HEK293 (cell line): ENCODE results near the gene PRLR.

Source experiments
- CTCF ChIP-seq: fragments of 450-650 bp; formaldehyde crosslinking; IDR thresholded peaks from 2 replicates; pipeline ENCODE4 v1.5.1; 2016; ENCODE audit warnings: missing biosample characterization, missing genetic modification characterization
- GLIS1 ChIP-seq: fragments of 450-650 bp; formaldehyde crosslinking; IDR thresholded peaks from 2 replicates; pipeline ENCODE4 v1.5.1; 2016; ENCODE audit warnings: missing biosample characterization, missing genetic modification characterization
- HOXA7 ChIP-seq: sonication (generic); formaldehyde crosslinking; IDR thresholded peaks from 2 replicates; pipeline ENCODE4 v1.8.1; 2022; ENCODE audit warnings: missing genetic modification reagents, borderline replicate concordance
- KLF9 ChIP-seq: fragments of 450-650 bp; formaldehyde crosslinking; IDR thresholded peaks from 2 replicates; pipeline ENCODE4 v1.5.1; 2016; ENCODE audit warnings: missing biosample characterization, missing genetic modification characterization, low read depth
- SCRT1 ChIP-seq: fragments of 450-650 bp; formaldehyde crosslinking; IDR thresholded peaks from 2 replicates; pipeline ENCODE4 v1.5.1; 2016; ENCODE audit warnings: missing biosample characterization, missing genetic modification characterization, borderline replicate concordance
- TRIM28 ChIP-seq: IDR thresholded peaks from 2 replicates; pipeline ENCODE4 v1.6.1; 2011; ENCODE audit warnings: low read length, control low read depth, borderline replicate concordance
- ZFP37 ChIP-seq: fragments of 450-650 bp; formaldehyde crosslinking; IDR thresholded peaks from 2 replicates; pipeline ENCODE4 v1.5.1; 2016; ENCODE audit warnings: missing biosample characterization, missing genetic modification characterization
- ZNF140 ChIP-seq: fragments of 450-650 bp; formaldehyde crosslinking; IDR thresholded peaks from 2 replicates; pipeline ENCODE4 v1.5.1; 2016; ENCODE audit warnings: missing biosample characterization, missing genetic modification characterization
- ZNF16 ChIP-seq: fragments of 450-650 bp; formaldehyde crosslinking; IDR thresholded peaks from 2 replicates; pipeline ENCODE4 v1.5.1; 2016; ENCODE audit warnings: low read depth, missing biosample characterization, missing genetic modification characterization
- ZNF18 ChIP-seq: fragments of 450-650 bp; formaldehyde crosslinking; IDR thresholded peaks from 2 replicates; pipeline ENCODE4 v1.5.1; 2016; ENCODE audit warnings: missing biosample characterization, missing genetic modification characterization
- ZNF19 ChIP-seq: fragments of 450-650 bp; formaldehyde crosslinking; IDR thresholded peaks from 2 replicates; pipeline ENCODE4; 2016; ENCODE audit warnings: missing biosample characterization, missing genetic modification characterization, low read depth
- ZNF202 ChIP-seq: fragments of 450-650 bp; formaldehyde crosslinking; IDR thresholded peaks from 2 replicates; pipeline ENCODE4 v1.5.1; 2016; ENCODE audit warnings: missing biosample characterization, missing genetic modification characterization, borderline replicate concordance
- ZNF23 ChIP-seq: fragments of 450-650 bp; formaldehyde crosslinking; IDR thresholded peaks from 2 replicates; pipeline ENCODE4 v1.5.1; 2016; ENCODE audit warnings: missing biosample characterization, missing genetic modification characterization, borderline replicate concordance
- ZNF266 ChIP-seq: fragments of 450-650 bp; formaldehyde crosslinking; IDR thresholded peaks from 2 replicates; pipeline ENCODE4 v1.5.1; 2016; ENCODE audit warnings: missing biosample characterization, missing genetic modification characterization, low read depth
- ZNF292 ChIP-seq: fragments of 450-650 bp; formaldehyde crosslinking; IDR thresholded peaks from 2 replicates; pipeline ENCODE4 v1.5.1; 2016; ENCODE audit warnings: low read depth, missing biosample characterization, missing genetic modification characterization, borderline replicate concordance
- ZNF311 ChIP-seq: fragments of 450-650 bp; formaldehyde crosslinking; IDR thresholded peaks from 2 replicates; pipeline ENCODE4 v1.5.1; 2017; ENCODE audit warnings: missing biosample characterization, missing genetic modification characterization, borderline replicate concordance
- ZNF335 ChIP-seq: fragments of 450-650 bp; formaldehyde crosslinking; conservative IDR thresholded peaks from 2 replicates; pipeline ENCODE4 v1.5.1; 2016; ENCODE audit warnings: missing biosample characterization, missing genetic modification characterization
- ZNF394 ChIP-seq: fragments of 450-650 bp; formaldehyde crosslinking; IDR thresholded peaks from 2 replicates; pipeline ENCODE4 v1.5.1; 2016; ENCODE audit warnings: missing biosample characterization, missing genetic modification characterization, mild to moderate bottlenecking, moderate library complexity, borderline replicate concordance
- ZNF426 ChIP-seq: fragments of 450-650 bp; formaldehyde crosslinking; IDR thresholded peaks from 2 replicates; pipeline ENCODE4 v1.5.1; 2017; ENCODE audit warnings: missing biosample characterization, missing genetic modification characterization, mild to moderate bottlenecking, inconsistent platforms, moderate library complexity
- ZNF433 ChIP-seq: fragments of 450-650 bp; formaldehyde crosslinking; IDR thresholded peaks from 2 replicates; pipeline ENCODE4 v1.5.1; 2016; ENCODE audit warnings: missing biosample characterization, missing genetic modification characterization, low read depth
- ZNF518A ChIP-seq: fragments of 450-650 bp; formaldehyde crosslinking; conservative IDR thresholded peaks from 2 replicates; pipeline ENCODE4 v1.5.1; 2016; ENCODE audit warnings: low read depth, missing biosample characterization, missing genetic modification characterization
- ZNF555 ChIP-seq: fragments of 450-650 bp; formaldehyde crosslinking; conservative IDR thresholded peaks from 2 replicates; pipeline ENCODE4 v1.5.1; 2017; ENCODE audit warnings: missing biosample characterization, mild to moderate bottlenecking, missing genetic modification characterization, inconsistent platforms
- ZNF560 ChIP-seq: fragments of 450-650 bp; formaldehyde crosslinking; IDR thresholded peaks from 2 replicates; pipeline ENCODE4 v1.5.1; 2017; ENCODE audit warnings: missing biosample characterization, missing genetic modification characterization, borderline replicate concordance
- ZNF629 ChIP-seq: fragments of 450-650 bp; formaldehyde crosslinking; IDR thresholded peaks from 2 replicates; pipeline ENCODE4 v1.5.1; 2017; ENCODE audit warnings: missing biosample characterization, missing genetic modification characterization
- ZNF664 ChIP-seq: fragments of 450-650 bp; formaldehyde crosslinking; IDR thresholded peaks from 2 replicates; pipeline ENCODE4 v1.5.1; 2016; ENCODE audit warnings: missing biosample characterization, missing genetic modification characterization
- ZXDB ChIP-seq: fragments of 450-650 bp; formaldehyde crosslinking; IDR thresholded peaks from 2 replicates; pipeline ENCODE4 v1.5.1; 2016; ENCODE audit warnings: missing biosample characterization, missing genetic modification characterization
- TF ChIP-seq, protein P1 (sequence below): fragments of 450-650 bp; formaldehyde crosslinking; conservative IDR thresholded peaks from 2 replicates; pipeline ENCODE4 v1.5.1; 2016; ENCODE audit warnings: low read depth, missing biosample characterization, missing genetic modification characterization

PRLR gene

GRCh38 chr5:35023391-35024178, 206.7 kb downstream of the PRLR start (continued):
- TF ChIP-seq, protein P1, sequence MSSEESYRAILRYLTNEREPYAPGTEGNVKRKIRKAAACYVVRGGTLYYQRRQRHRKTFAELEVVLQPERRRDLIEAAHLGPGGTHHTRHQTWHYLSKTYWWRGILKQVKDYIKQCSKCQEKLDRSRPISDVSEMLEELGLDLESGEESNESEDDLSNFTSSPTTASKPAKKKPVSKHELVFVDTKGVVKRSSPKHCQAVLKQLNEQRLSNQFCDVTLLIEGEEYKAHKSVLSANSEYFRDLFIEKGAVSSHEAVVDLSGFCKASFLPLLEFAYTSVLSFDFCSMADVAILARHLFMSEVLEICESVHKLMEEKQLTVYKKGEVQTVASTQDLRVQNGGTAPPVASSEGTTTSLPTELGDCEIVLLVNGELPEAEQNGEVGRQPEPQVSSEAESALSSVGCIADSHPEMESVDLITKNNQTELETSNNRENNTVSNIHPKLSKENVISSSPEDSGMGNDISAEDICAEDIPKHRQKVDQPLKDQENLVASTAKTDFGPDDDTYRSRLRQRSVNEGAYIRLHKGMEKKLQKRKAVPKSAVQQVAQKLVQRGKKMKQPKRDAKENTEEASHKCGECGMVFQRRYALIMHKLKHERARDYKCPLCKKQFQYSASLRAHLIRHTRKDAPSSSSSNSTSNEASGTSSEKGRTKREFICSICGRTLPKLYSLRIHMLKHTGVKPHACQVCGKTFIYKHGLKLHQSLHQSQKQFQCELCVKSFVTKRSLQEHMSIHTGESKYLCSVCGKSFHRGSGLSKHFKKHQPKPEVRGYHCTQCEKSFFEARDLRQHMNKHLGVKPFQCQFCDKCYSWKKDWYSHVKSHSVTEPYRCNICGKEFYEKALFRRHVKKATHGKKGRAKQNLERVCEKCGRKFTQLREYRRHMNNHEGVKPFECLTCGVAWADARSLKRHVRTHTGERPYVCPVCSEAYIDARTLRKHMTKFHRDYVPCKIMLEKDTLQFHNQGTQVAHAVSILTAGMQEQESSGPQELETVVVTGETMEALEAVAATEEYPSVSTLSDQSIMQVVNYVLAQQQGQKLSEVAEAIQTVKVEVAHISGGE = peak; percentile 58
- TF ChIP-seq ZNF518A (peak; percentile 67), ZFP37 (tag by site-specific recombination) (0 out of 2 replicates have a peak, but pooled peaks have one; percentile 44), ZNF394 (tag by site-specific recombination) (peak; percentile 81; the same call in 1 of the 2 replicates), ZNF664 (tag by site-specific recombination) (peak; percentile 57), HOXA7 (CRISPR knock-in tag) (no peak), ZNF433 (tag by site-specific recombination) (0 out of 2 replicates have a peak, but pooled peaks have one; percentile 47), ZNF426 (tag by site-specific recombination) (peak; percentile 65), ZNF335 (tag by site-specific recombination) (no peak), TRIM28 (no peak), ZNF292 (tag by site-specific recombination) (no peak), ZNF266 (tag by site-specific recombination) (0 out of 2 replicates have a peak, but pooled peaks have one; percentile 21), CTCF (no peak), ZXDB (tag by site-specific recombination) (peak; percentile 35; the same call in 1 of the 2 replicates), GLIS1 (tag by site-specific recombination) (no peak), ZNF560 (tag by site-specific recombination) (0 out of 2 replicates have a peak, but pooled peaks have one; percentile 31), KLF9 (no peak), ZNF16 (tag by site-specific recombination) (no peak), ZNF140 (peak; percentile 73), ZNF18 (tag by site-specific recombination) (no peak), ZNF23 (no peak), ZNF555 (tag by site-specific recombination) (peak; percentile 52), ZNF311 (tag by site-specific recombination) (no peak), ZNF629 (tag by site-specific recombination) (0 out of 2 replicates have a peak, but pooled peaks have one; percentile 29), SCRT1 (tag by site-specific recombination) (no peak), ZNF19 (0 out of 2 replicates have a peak, but pooled peaks have one; percentile 41), ZNF202 (0 out of 2 replicates have a peak, but pooled peaks have one; percentile 61)
